ENCODE data around the gene PHACTR1. TPM values are rescaled to one million over a fixed set of nuclear protein-coding genes. Genes with fewer than 3 reads are reported as not detected.

The PHACTR1 gene
- total and polyA plus RNA-seq, 2 of the 4 experiments (the other 2 are of a cell fraction), result not detected

DNA sequence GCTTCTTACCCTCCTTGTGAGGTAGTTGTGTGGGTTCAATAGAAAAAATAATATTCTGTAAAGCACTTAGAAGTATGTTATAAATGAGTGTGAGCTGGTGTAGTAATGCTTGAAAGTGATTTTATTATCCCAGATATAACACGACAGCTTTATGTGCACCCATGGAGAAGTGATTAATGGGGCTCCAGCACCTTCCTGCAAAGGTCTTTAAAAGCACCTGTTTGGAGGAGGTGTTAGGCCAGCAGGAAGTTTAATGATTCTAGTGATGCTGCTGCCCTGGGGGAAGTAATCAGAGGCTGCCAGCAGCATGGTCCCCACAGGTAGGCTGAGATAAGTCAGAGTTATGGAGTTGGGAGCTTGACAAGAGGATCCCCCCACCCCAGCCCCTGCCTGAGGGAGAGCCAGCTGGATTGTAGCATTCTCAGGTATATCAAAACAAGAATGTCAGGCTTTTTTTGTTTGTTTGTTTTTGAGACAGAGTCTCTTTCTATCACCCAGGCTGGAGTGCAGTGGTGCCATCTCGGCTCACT lies 166.3 kb downstream of the PHACTR1 start:
- Histone ChIP-seq H3K27me3 (ENCODE audit: control insufficient read depth, insufficient read depth, low read length) (no peaks in the 10 kb centered on the region), H3K14ac (replicated peaks; ENCODE audit: low read depth, low read length) (no peak overlapping the region), H3K56ac (ENCODE audit: extremely low read depth, insufficient read depth, low read length) (no peak overlapping the region), H3K4me3 (ENCODE audit: insufficient read depth, low read depth, low read length) (no peak overlapping the region), H2BK20ac (ENCODE audit: low read depth, low read length) (no peak overlapping the region), H3K4ac (ENCODE audit: low read depth, low read length) (no peak overlapping the region), H3K4me2 (ENCODE audit: low read depth, low read length) (no peak overlapping the region), H2AK5ac (ENCODE audit: low read depth, low read length) (no peak overlapping the region), H4K8ac (ENCODE audit: low read depth in 2 of 2, low read length in 2 of 2) (no peak overlapping the region), H2AFZ (replicated peaks; ENCODE audit: low read length, poor library complexity) (no peak overlapping the region), H3K23ac (ENCODE audit: low read depth, low read length) (no peak overlapping the region), H3K9ac (ENCODE audit: low read depth, low read length) (no peak overlapping the region), H3K9me1 (ENCODE audit: insufficient read depth, low read length) (no peaks in the 10 kb centered on the region), H3K4me1 (ENCODE audit: control insufficient read depth, insufficient read depth, low read length) (no peaks in the 10 kb centered on the region), H3K18ac (ENCODE audit: low read depth, low read length) (no peak overlapping the region), H2AK9ac (replicated peaks; ENCODE audit: low read depth, low read length, poor library complexity) (no peak overlapping the region), H2BK15ac (ENCODE audit: low read depth, low read length) (no peak overlapping the region), H3K9me3 (ENCODE audit: control insufficient read depth, insufficient read depth, low read length) (no peaks in the 10 kb centered on the region), H4K20me1 (ENCODE audit: insufficient read depth, low read length) (no peaks in the 10 kb centered on the region), H2BK120ac (ENCODE audit: low read depth, low read length) (no peak overlapping the region), H3K79me1 (ENCODE audit: low read depth in 1 of 2, low read length in 2 of 2) (no peaks in the 10 kb centered on the region), H4K91ac (ENCODE audit: insufficient read depth, low read depth, low read length) (no peak overlapping the region), H3K27ac (ENCODE audit: insufficient read depth, low read length) (no peak overlapping the region), H3K36me3 (ENCODE audit: control insufficient read depth, insufficient read depth, low read length) (no peaks in the 10 kb centered on the region), H4K5ac (ENCODE audit: low read depth, low read length) (no peak overlapping the region), H2BK5ac (ENCODE audit: low read depth, low read length, poor library complexity, severe bottlenecking) (no peak overlapping the region)
- in situ Hi-C loops (cut with MboI; ENCODE audit: low sequenced_read_pairs), result loop anchor here (25.0 kb wide), 2 partner anchors 246 to 1321 kb away; no protein-coding TSS in a partner anchor
- intact Hi-C loops (cut with micrococcal nuclease), result no loop called here
- DNase-seq (no peak), ATAC-seq (ENCODE audit: low read depth) (no peak)
- dilution Hi-C loops (cut with HindIII; ENCODE audit: low sequenced_read_pairs, unreplicated experiment), result no loop called here
- ChIA-PET CTCF (no interaction called here), POLR2A (ENCODE audit: unreplicated experiment) (no interaction called here)
- no CpG with 5 or more reads among the region's 2 CpGs for WGBS, 2 experiments (ENCODE audit: extremely low coverage in 2 of 2, insufficient read length in 1 of 2)
- TF ChIP-seq, protein P1, sequence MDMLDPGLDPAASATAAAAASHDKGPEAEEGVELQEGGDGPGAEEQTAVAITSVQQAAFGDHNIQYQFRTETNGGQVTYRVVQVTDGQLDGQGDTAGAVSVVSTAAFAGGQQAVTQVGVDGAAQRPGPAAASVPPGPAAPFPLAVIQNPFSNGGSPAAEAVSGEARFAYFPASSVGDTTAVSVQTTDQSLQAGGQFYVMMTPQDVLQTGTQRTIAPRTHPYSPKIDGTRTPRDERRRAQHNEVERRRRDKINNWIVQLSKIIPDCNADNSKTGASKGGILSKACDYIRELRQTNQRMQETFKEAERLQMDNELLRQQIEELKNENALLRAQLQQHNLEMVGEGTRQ (IDR thresholded peaks at IDR 0.05; ENCODE audit: low read depth, low read length), result no peak
- TF ChIP-seq POLR2A (IDR thresholded peaks at IDR 0.05; ENCODE audit: low read depth, low read length) (no peak), NFE2L2 (IDR thresholded peaks at IDR 0.05; ENCODE audit: low read depth, low read length) (no peak), ELK1 (IDR thresholded peaks at IDR 0.05; ENCODE audit: borderline replicate concordance, low read depth, low read length) (no peak), MXI1 (IDR thresholded peaks at IDR 0.05; ENCODE audit: borderline replicate concordance, low read depth, low read length) (no peak), BHLHE40 (IDR thresholded peaks at IDR 0.05; ENCODE audit: low read depth, low read length) (no peak), RCOR1 (IDR thresholded peaks at IDR 0.05; ENCODE audit: insufficient replicate concordance, low read length) (no peak), RFX5 (IDR thresholded peaks at IDR 0.05; ENCODE audit: low read depth, low read length) (no peak), MAFK (IDR thresholded peaks at IDR 0.05; ENCODE audit: low read depth, low read length) (no peak), CHD1 (IDR thresholded peaks at IDR 0.05; ENCODE audit: low read depth, low read length) (no peak)
- TF ChIP-seq, protein P2, sequence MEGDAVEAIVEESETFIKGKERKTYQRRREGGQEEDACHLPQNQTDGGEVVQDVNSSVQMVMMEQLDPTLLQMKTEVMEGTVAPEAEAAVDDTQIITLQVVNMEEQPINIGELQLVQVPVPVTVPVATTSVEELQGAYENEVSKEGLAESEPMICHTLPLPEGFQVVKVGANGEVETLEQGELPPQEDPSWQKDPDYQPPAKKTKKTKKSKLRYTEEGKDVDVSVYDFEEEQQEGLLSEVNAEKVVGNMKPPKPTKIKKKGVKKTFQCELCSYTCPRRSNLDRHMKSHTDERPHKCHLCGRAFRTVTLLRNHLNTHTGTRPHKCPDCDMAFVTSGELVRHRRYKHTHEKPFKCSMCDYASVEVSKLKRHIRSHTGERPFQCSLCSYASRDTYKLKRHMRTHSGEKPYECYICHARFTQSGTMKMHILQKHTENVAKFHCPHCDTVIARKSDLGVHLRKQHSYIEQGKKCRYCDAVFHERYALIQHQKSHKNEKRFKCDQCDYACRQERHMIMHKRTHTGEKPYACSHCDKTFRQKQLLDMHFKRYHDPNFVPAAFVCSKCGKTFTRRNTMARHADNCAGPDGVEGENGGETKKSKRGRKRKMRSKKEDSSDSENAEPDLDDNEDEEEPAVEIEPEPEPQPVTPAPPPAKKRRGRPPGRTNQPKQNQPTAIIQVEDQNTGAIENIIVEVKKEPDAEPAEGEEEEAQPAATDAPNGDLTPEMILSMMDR (conservative IDR thresholded peaks at IDR 0.05; ENCODE audit: low read depth, low read length), result no peak
- no TSS peak for BruUV-seq (replicated peaks)
